Measurements from ENCODE around the gene RFLNA. TPM values are rescaled to one million over a fixed set of nuclear protein-coding genes. Genes with fewer than 3 reads are reported as not detected.

The RFLNA gene
- total RNA-seq, 1 donor from 2014 or later: 2.6 TPM

- Histone ChIP-seq H3K27me3 (ENCODE audit: control insufficient read depth in 3 of 3, insufficient read depth in 3 of 3, low read length in 3 of 3) (peaks cover 0 to 7% (median 0%) of the 10 kb centered on the region in 3 donors), H3K9me3 (ENCODE audit: control insufficient read depth in 3 of 3, low read length in 3 of 3) (no peaks in the 10 kb centered on the region), H3K36me3 (ENCODE audit: control insufficient read depth in 3 of 3, insufficient read depth in 3 of 3, low read length in 3 of 3) (no peaks in the 10 kb centered on the region), H3K4me1 (ENCODE audit: control insufficient read depth in 3 of 3, insufficient read depth in 3 of 3, low read length in 3 of 3) (peaks cover 1 to 4% (median 1%) of the 10 kb centered on the region in 3 donors), H3K9ac (ENCODE audit: low read depth in 1 of 3, low read length in 3 of 3) (no peak overlapping the region), H3K27ac (ENCODE audit: low read depth, low read length) (no peak overlapping the region), H3K4me3 (ENCODE audit: low read length in 3 of 3) (no peak overlapping the region)
These were observed 7.4 kb downstream of the RFLNA start for GRCh38 chr12:124302241-124302806.

GRCh38 chr12:124302807-124303578 lies 8.1 kb downstream of the RFLNA start:
- Histone ChIP-seq H3K9me3 (ENCODE audit: control insufficient read depth in 3 of 3, low read length in 3 of 3) (no peaks in the 10 kb centered on the region), H3K4me3 (ENCODE audit: low read length in 3 of 3) (no peak overlapping the region), H3K27ac (ENCODE audit: low read depth, low read length) (no peak overlapping the region), H3K9ac (ENCODE audit: low read depth in 1 of 3, low read length in 3 of 3) (no peak overlapping the region), H3K4me1 (ENCODE audit: control insufficient read depth in 3 of 3, insufficient read depth in 3 of 3, low read length in 3 of 3) (peaks cover 0 to 3% (median 0%) of the 10 kb centered on the region in 3 donors), H3K27me3 (ENCODE audit: control insufficient read depth in 3 of 3, insufficient read depth in 3 of 3, low read length in 3 of 3) (peaks cover 0 to 7% (median 0%) of the 10 kb centered on the region in 3 donors), H3K36me3 (ENCODE audit: control insufficient read depth in 3 of 3, insufficient read depth in 3 of 3, low read length in 3 of 3) (no peaks in the 10 kb centered on the region)

- Histone ChIP-seq H3K4me1 (ENCODE audit: control insufficient read depth in 3 of 3, insufficient read depth in 3 of 3, low read length in 3 of 3) (peaks cover 0 to 3% (median 0%) of the 10 kb centered on the region in 3 donors), H3K27me3 (ENCODE audit: control insufficient read depth in 3 of 3, insufficient read depth in 3 of 3, low read length in 3 of 3) (no peaks in the 10 kb centered on the region), H3K4me3 (ENCODE audit: low read length in 3 of 3) (no peak overlapping the region), H3K9ac (ENCODE audit: low read depth in 1 of 3, low read length in 3 of 3) (no peak overlapping the region), H3K27ac (ENCODE audit: low read depth, low read length) (no peak overlapping the region), H3K36me3 (ENCODE audit: control insufficient read depth in 3 of 3, insufficient read depth in 3 of 3, low read length in 3 of 3) (no peaks in the 10 kb centered on the region), H3K9me3 (ENCODE audit: control insufficient read depth in 3 of 3, low read length in 3 of 3) (no peaks in the 10 kb centered on the region)
These were observed 8.9 kb downstream of the RFLNA start for GRCh38 chr12:124303579-124304313.

- H3K9me3 ChIP-seq (ENCODE audit: control insufficient read depth in 3 of 3, low read length in 3 of 3): no peaks in the 10 kb centered on the region
These were observed 9.5 kb downstream of the RFLNA start for GRCh38 chr12:124304314-124304790.

GRCh38 chr12:124305136-124305535 lies 10.2 kb downstream of the RFLNA start:
- Histone ChIP-seq H3K4me3 (ENCODE audit: low read length in 3 of 3) (no peak overlapping the region), H3K36me3 (ENCODE audit: control insufficient read depth in 3 of 3, insufficient read depth in 3 of 3, low read length in 3 of 3) (no peaks in the 10 kb centered on the region)

More at GRCh38 chr12:124304314-124304790, 9.5 kb downstream of the RFLNA start:
- H3K9ac ChIP-seq (ENCODE audit: low read depth in 1 of 3, low read length in 3 of 3): no peak overlapping the region
- peaks cover 0 to 3% (median 0%) of the 10 kb centered on the region in 3 donors for H3K4me1 ChIP-seq (ENCODE audit: control insufficient read depth in 3 of 3, insufficient read depth in 3 of 3, low read length in 3 of 3)
- no peaks in the 10 kb centered on the region for H3K27me3 ChIP-seq (ENCODE audit: control insufficient read depth in 3 of 3, insufficient read depth in 3 of 3, low read length in 3 of 3)
- H3K4me3 ChIP-seq (ENCODE audit: low read length in 3 of 3): no peak overlapping the region
- H3K27ac ChIP-seq (ENCODE audit: low read depth, low read length): no peak overlapping the region
- no peaks in the 10 kb centered on the region for H3K36me3 ChIP-seq (ENCODE audit: control insufficient read depth in 3 of 3, insufficient read depth in 3 of 3, low read length in 3 of 3)

GRCh38 chr12:124305776-124306685 lies 11.1 kb downstream of the RFLNA start:
- H3K9me3 ChIP-seq (ENCODE audit: control insufficient read depth in 3 of 3, low read length in 3 of 3): no peaks in the 10 kb centered on the region
- no peaks in the 10 kb centered on the region for H3K4me1 ChIP-seq (ENCODE audit: control insufficient read depth in 3 of 3, insufficient read depth in 3 of 3, low read length in 3 of 3)
- no peaks in the 10 kb centered on the region for H3K36me3 ChIP-seq (ENCODE audit: control insufficient read depth in 3 of 3, insufficient read depth in 3 of 3, low read length in 3 of 3)
- H3K27ac ChIP-seq (ENCODE audit: low read depth, low read length): no peak overlapping the region
- no peak overlapping the region for H3K9ac ChIP-seq (ENCODE audit: low read depth in 1 of 3, low read length in 3 of 3)
- H3K4me3 ChIP-seq (ENCODE audit: low read length in 3 of 3): no peak overlapping the region
- no peaks in the 10 kb centered on the region for H3K27me3 ChIP-seq (ENCODE audit: control insufficient read depth in 3 of 3, insufficient read depth in 3 of 3, low read length in 3 of 3)

More at GRCh38 chr12:124305136-124305535, 10.2 kb downstream of the RFLNA start:
- no peaks in the 10 kb centered on the region for H3K4me1 ChIP-seq (ENCODE audit: control insufficient read depth in 3 of 3, insufficient read depth in 3 of 3, low read length in 3 of 3)
- no peak overlapping the region for H3K9ac ChIP-seq (ENCODE audit: low read depth in 1 of 3, low read length in 3 of 3)
- no peaks in the 10 kb centered on the region for H3K9me3 ChIP-seq (ENCODE audit: control insufficient read depth in 3 of 3, low read length in 3 of 3)
- no peak overlapping the region for H3K27ac ChIP-seq (ENCODE audit: low read depth, low read length)
- no peaks in the 10 kb centered on the region for H3K27me3 ChIP-seq (ENCODE audit: control insufficient read depth in 3 of 3, insufficient read depth in 3 of 3, low read length in 3 of 3)

- Histone ChIP-seq H3K4me1 (ENCODE audit: control insufficient read depth in 3 of 3, insufficient read depth in 3 of 3, low read length in 3 of 3) (no peaks in the 10 kb centered on the region), H3K9me3 (ENCODE audit: control insufficient read depth in 3 of 3, low read length in 3 of 3) (no peaks in the 10 kb centered on the region), H3K27me3 (ENCODE audit: control insufficient read depth in 3 of 3, insufficient read depth in 3 of 3, low read length in 3 of 3) (no peaks in the 10 kb centered on the region), H3K9ac (ENCODE audit: low read depth in 1 of 3, low read length in 3 of 3) (no peak overlapping the region), H3K36me3 (ENCODE audit: control insufficient read depth in 3 of 3, insufficient read depth in 3 of 3, low read length in 3 of 3) (no peaks in the 10 kb centered on the region), H3K4me3 (ENCODE audit: low read length in 3 of 3) (no peak overlapping the region), H3K27ac (ENCODE audit: low read depth, low read length) (no peak overlapping the region)
These were observed 12.0 kb downstream of the RFLNA start for GRCh38 chr12:124306686-124307555.

- H3K9ac ChIP-seq (ENCODE audit: low read depth in 1 of 3, low read length in 3 of 3): no peak overlapping the region
- no peaks in the 10 kb centered on the region for H3K27me3 ChIP-seq (ENCODE audit: control insufficient read depth in 3 of 3, insufficient read depth in 3 of 3, low read length in 3 of 3)
- no peaks in the 10 kb centered on the region for H3K36me3 ChIP-seq (ENCODE audit: control insufficient read depth in 3 of 3, insufficient read depth in 3 of 3, low read length in 3 of 3)
- H3K4me1 ChIP-seq (ENCODE audit: control insufficient read depth in 3 of 3, insufficient read depth in 3 of 3, low read length in 3 of 3): no peaks in the 10 kb centered on the region
- H3K27ac ChIP-seq (ENCODE audit: low read depth, low read length): no peak overlapping the region
- H3K4me3 ChIP-seq (ENCODE audit: low read length in 3 of 3): no peak overlapping the region
- no peaks in the 10 kb centered on the region for H3K9me3 ChIP-seq (ENCODE audit: control insufficient read depth in 3 of 3, low read length in 3 of 3)
These were observed 12.6 kb downstream of the RFLNA start for GRCh38 chr12:124307556-124307825.

GRCh38 chr12:124308741-124309140 lies 13.8 kb downstream of the RFLNA start:
- no peak overlapping the region for H3K27ac ChIP-seq (ENCODE audit: low read depth, low read length)
- no peak overlapping the region for H3K9ac ChIP-seq (ENCODE audit: low read depth in 1 of 3, low read length in 3 of 3)
- H3K36me3 ChIP-seq (ENCODE audit: control insufficient read depth in 3 of 3, insufficient read depth in 3 of 3, low read length in 3 of 3): no peaks in the 10 kb centered on the region
- H3K4me1 ChIP-seq (ENCODE audit: control insufficient read depth in 3 of 3, insufficient read depth in 3 of 3, low read length in 3 of 3): no peaks in the 10 kb centered on the region
- no peak overlapping the region for H3K4me3 ChIP-seq (ENCODE audit: low read length in 3 of 3)
- H3K27me3 ChIP-seq (ENCODE audit: control insufficient read depth in 3 of 3, insufficient read depth in 3 of 3, low read length in 3 of 3): no peaks in the 10 kb centered on the region
- no peaks in the 10 kb centered on the region for H3K9me3 ChIP-seq (ENCODE audit: control insufficient read depth in 3 of 3, low read length in 3 of 3)

Measured in skeletal muscle tissue (tissue), 4 donors.